Ectodermal cell (in vitro differentiated cells): ENCODE results near the gene MPRIP.

ENCODE experiments used
- H3K27ac ChIP-seq: 2 replicates; pipeline ENCODE4 v1.7.0; 2013; ENCODE audit warnings: mild to moderate bottlenecking, low read depth, low read length; ENCODE audit not compliant: insufficient read depth, poor library complexity, severe bottlenecking
- H3K27me3 ChIP-seq: 2 replicates; pipeline ENCODE4 v1.7.0; 2013; ENCODE audit warnings: mild to moderate bottlenecking, low read length; ENCODE audit not compliant: insufficient read depth, control insufficient read depth, poor library complexity, severe bottlenecking
- H3K36me3 ChIP-seq: one replicate; pipeline ENCODE4 v1.7.0; 2013; ENCODE audit warnings: low read length; ENCODE audit not compliant: control insufficient read depth, insufficient read depth
- H3K4me1 ChIP-seq: one replicate; pipeline ENCODE4 v1.7.0; 2013; ENCODE audit warnings: low read length; ENCODE audit not compliant: control insufficient read depth, insufficient read depth
- H3K4me3 ChIP-seq: 2 replicates; pipeline ENCODE4 v1.7.0; 2013; ENCODE audit warnings: low read depth, low read length, control low read depth; ENCODE audit not compliant: insufficient read depth
- H3K9me3 ChIP-seq: 2 replicates; pipeline ENCODE4 v1.7.0; 2013; ENCODE audit warnings: mild to moderate bottlenecking, low read length, moderate library complexity; ENCODE audit not compliant: control insufficient read depth
- WGBS, 2 experiments: methylation state at CpG; one replicate each; pipeline ENCODE4 v1.1.7; 2013; ENCODE audit warnings: missing lambda C conversion rate in 2 of 2; 5-methylcytosine and 5-hydroxymethylcytosine counted together

Gene MPRIP

DNA sequence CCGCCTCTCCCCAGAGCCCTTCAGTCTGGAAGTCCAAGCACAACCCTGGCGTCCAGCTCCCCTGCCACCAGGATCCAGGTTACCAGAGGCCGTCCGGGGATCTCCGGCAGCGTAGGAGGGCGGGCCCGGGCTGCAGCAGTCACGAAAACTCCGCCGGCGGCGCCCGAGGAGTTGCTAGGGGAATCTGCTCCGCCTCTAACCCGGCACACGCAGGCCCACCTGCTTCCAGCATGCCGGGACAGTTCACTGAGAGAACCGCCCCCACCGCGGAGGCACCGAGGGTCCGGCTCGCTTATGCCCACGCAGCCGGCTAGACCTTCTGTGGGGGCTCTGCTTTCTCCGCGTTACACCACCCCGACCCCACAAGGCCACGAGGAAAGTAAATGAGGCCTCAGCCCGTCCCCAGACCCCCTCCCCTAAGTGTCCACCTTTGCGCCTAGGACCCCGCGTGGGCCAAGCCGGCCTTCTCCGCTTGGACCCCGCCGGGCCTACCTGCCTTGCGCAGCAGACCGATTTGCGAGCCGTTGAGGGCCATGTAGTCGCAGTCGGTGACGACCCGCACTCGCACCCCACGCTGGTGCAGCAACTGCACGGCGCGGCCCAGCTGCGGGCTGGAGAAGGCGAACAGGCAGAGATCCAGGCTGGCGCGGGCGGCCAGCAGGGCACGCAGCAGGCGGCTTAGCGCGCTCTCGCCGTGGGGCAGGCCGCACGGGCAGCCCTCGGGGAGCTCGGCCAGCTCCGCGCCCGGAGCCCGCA is 163.3 kb downstream of the MPRIP start:
- WGBS, 2 experiments, result 38 to 41% methylated on average over 70 of the region's 70 CpGs
- Histone ChIP-seq H3K4me3 (peak overlapping the region; percentile 38), H3K36me3 (no peaks in the 10 kb centered on the region), H3K27ac (no peak overlapping the region), H3K4me1 (no peaks in the 10 kb centered on the region), H3K27me3 (peaks cover 16% of the 10 kb centered on the region), H3K9me3 (no peaks in the 10 kb centered on the region)

GRCh38 chr17:17206124-17206912 is 164.1 kb downstream of the MPRIP start, which contains the start of gene PLD6:
TSS of gene PLD6 (minus strand) at chr17:17206333. CDS start at chr17:17206286, 47 bp downstream.
- H3K27ac ChIP-seq, result no peak within 1 kb of the TSS
- H3K27me3 ChIP-seq, result peaks cover 16% of the 10 kb centered on the region
- no peaks in the 10 kb centered on the region for H3K36me3 ChIP-seq
- no peaks in the 10 kb centered on the region for H3K4me1 ChIP-seq
- no peaks in the 10 kb centered on the region for H3K9me3 ChIP-seq
- 68 to 69% methylated on average over 77 to 78 of the region's 78 CpGs for WGBS, 2 experiments
- H3K4me3 ChIP-seq, result peak within 1 kb of the TSS; percentile 38

- 93% methylated on average over 16 of the region's 16 CpGs for WGBS, 2 experiments
- no peaks in the 10 kb centered on the region for H3K9me3 ChIP-seq
- H3K27ac ChIP-seq, result no peak overlapping the region
- peaks cover 16% of the 10 kb centered on the region for H3K27me3 ChIP-seq
- H3K4me1 ChIP-seq, result no peaks in the 10 kb centered on the region
- H3K4me3 ChIP-seq, result no peak overlapping the region
- no peaks in the 10 kb centered on the region for H3K36me3 ChIP-seq
Observed at GRCh38 chr17:17206913-17207335, 164.7 kb downstream of the MPRIP start.

GRCh38 chr17:17207998-17208397 is 165.7 kb downstream of the MPRIP start:
- H3K9me3 ChIP-seq, result no peaks in the 10 kb centered on the region
- no peak overlapping the region for H3K4me3 ChIP-seq
- 94% methylated on average over 6 to 8 of the region's 8 CpGs for WGBS, 2 experiments
- H3K27me3 ChIP-seq, result peaks cover 16% of the 10 kb centered on the region
- no peak overlapping the region for H3K27ac ChIP-seq
- H3K4me1 ChIP-seq, result no peaks in the 10 kb centered on the region
- peaks cover 3% of the 10 kb centered on the region for H3K36me3 ChIP-seq

GRCh38 chr17:17213775-17214174 is 171.5 kb downstream of the MPRIP start:
- H3K27ac ChIP-seq, result no peak overlapping the region
- no peaks in the 10 kb centered on the region for H3K27me3 ChIP-seq
- no peaks in the 10 kb centered on the region for H3K4me1 ChIP-seq
- H3K9me3 ChIP-seq, result no peaks in the 10 kb centered on the region
- H3K36me3 ChIP-seq, result peaks cover 21% of the 10 kb centered on the region
- no peak overlapping the region for H3K4me3 ChIP-seq
- 94 to 95% methylated on average over 9 to 10 of the region's 10 CpGs for WGBS, 2 experiments

DNA sequence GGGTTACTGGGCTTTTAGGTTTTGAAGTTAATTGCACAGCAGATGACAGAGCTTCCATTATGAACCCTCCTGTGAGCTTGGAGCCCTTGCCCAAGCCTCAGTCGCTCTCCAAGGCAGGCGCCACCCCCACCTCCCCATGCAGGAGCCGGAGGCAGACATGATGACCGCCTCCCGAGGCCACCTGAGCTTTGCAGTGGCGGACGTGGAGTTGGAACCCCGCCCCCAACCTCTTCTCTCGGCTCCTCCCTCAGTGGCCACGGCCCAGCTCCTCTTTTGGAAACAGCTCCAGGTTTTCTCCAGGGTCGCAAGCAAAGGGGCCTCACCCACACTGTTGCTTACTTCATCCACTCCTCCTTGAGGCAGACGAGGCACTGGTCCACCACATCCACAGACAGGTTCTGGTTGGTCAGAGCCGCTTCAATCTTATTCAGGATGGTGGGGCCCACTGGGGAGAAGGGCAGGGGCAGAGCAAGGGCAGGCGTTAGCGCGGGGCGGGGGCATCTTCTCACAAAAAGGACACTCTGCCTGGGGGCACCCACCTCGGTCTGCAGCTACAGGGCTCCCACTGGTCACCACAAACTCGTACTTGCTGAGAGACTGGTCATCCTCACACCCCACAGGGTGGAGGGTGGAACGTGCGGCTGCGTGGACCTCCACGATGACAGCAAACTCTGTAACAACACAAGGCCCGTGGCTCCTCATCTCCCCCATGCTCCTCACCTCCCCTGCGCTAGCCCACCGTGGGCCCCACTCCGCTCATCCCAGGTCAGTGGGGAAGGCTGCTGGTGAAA is 172.6 kb downstream of the MPRIP start:
- WGBS, 2 experiments, result 93 to 95% methylated on average over 27 of the region's 27 CpGs
- Histone ChIP-seq H3K4me3 (no peak overlapping the region), H3K27ac (no peak overlapping the region), H3K36me3 (peaks cover 23% of the 10 kb centered on the region), H3K27me3 (no peaks in the 10 kb centered on the region), H3K4me1 (no peaks in the 10 kb centered on the region), H3K9me3 (no peaks in the 10 kb centered on the region)

DNA sequence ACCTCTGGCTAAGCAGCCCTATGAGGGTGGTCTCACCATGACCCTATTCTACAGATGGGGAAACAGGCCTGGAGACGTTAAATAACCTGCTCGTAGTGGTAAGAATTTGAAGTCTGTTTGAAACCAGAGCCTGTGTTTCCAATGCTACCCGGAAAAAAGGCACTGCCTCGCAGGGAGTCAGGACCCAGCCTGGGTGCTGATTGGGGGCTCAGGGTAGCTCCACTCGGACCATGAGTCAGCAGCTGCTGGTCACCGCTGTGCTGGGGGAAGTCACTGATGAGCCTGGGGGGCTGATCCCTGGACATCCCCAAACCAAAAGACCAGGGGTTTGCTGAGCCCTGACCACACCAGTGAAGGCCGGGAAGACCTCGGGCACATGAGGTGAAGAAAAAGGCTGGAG is 173.3 kb downstream of the MPRIP start:
- no peaks in the 10 kb centered on the region for H3K9me3 ChIP-seq
- H3K4me3 ChIP-seq, result no peak overlapping the region
- WGBS, 2 experiments, result 93 to 96% methylated on average over 8 of the region's 8 CpGs
- no peaks in the 10 kb centered on the region for H3K4me1 ChIP-seq
- H3K27ac ChIP-seq, result no peak overlapping the region
- H3K27me3 ChIP-seq, result no peaks in the 10 kb centered on the region
- H3K36me3 ChIP-seq, result peaks cover 28% of the 10 kb centered on the region

GRCh38 chr17:17216236-17216635 is 174.0 kb downstream of the MPRIP start:
- Histone ChIP-seq H3K4me1 (no peaks in the 10 kb centered on the region), H3K9me3 (no peaks in the 10 kb centered on the region), H3K27me3 (no peaks in the 10 kb centered on the region), H3K36me3 (peaks cover 28% of the 10 kb centered on the region), H3K27ac (no peak overlapping the region), H3K4me3 (no peak overlapping the region)
- WGBS, 2 experiments, result 96 to 97% methylated on average over 17 of the region's 17 CpGs

- no peak overlapping the region for H3K4me3 ChIP-seq
- peaks cover 28% of the 10 kb centered on the region for H3K36me3 ChIP-seq
- no peaks in the 10 kb centered on the region for H3K27me3 ChIP-seq
- WGBS, 2 experiments, result 93 to 94% methylated on average over 16 of the region's 16 CpGs
- H3K9me3 ChIP-seq, result no peaks in the 10 kb centered on the region
- H3K27ac ChIP-seq, result no peak overlapping the region
- no peaks in the 10 kb centered on the region for H3K4me1 ChIP-seq
Observed at GRCh38 chr17:17216776-17217175, 174.5 kb downstream of the MPRIP start.

- 93 to 96% methylated on average over 3 of the region's 3 CpGs for WGBS, 2 experiments
- peaks cover 25% of the 10 kb centered on the region for H3K36me3 ChIP-seq
Observed at GRCh38 chr17:17217995-17218394, 175.7 kb downstream of the MPRIP start.

More at GRCh38 chr17:17217995-17218394, 175.7 kb downstream of the MPRIP start:
- Histone ChIP-seq H3K4me3 (no peak overlapping the region), H3K4me1 (no peaks in the 10 kb centered on the region), H3K27me3 (no peaks in the 10 kb centered on the region), H3K9me3 (no peaks in the 10 kb centered on the region), H3K27ac (no peak overlapping the region)
